ENCODE measurements around the gene TAS2R1. TPM values are rescaled to one million over a fixed set of nuclear protein-coding genes. Genes with fewer than 3 reads are reported as not detected.

The TAS2R1 gene
- total RNA-seq: not detected in 2 replicates
- long read RNA-seq, partial matches to known transcripts: 0 of 4 reads
- long read RNA-seq, other reads (novel, unspliced or antisense): 4 of 4 reads

GRCh38 chr5:9630251-9630650 lies at the start of gene TAS2R1:
Gene TAS2R1, minus strand, starts transcription at chr5:9630351. Its CDS starts 319 bp downstream, at chr5:9630032.
- no peaks in the 10 kb centered on the region for H3K27me3 Mint-ChIP-seq (ENCODE audit: unreplicated experiment)
- H3K4me3 Mint-ChIP-seq (ENCODE audit: unreplicated experiment): no peak within 1 kb of the TSS
- no peak within 1 kb of the TSS for H3K27ac Mint-ChIP-seq (ENCODE audit: unreplicated experiment)
- no peak for TF ChIP-seq CTCF (IDR thresholded peaks at IDR 0.05)
- H3K9me3 Mint-ChIP-seq (ENCODE audit: unreplicated experiment): peaks cover 17% of the 10 kb centered on the region
- DNase-seq (ENCODE audit: extremely low spot score, unreplicated experiment): no peak
- peaks cover 2% of the 10 kb centered on the region for H3K4me1 Mint-ChIP-seq (ENCODE audit: unreplicated experiment)
- H3K36me3 Mint-ChIP-seq (ENCODE audit: unreplicated experiment): peaks cover 4% of the 10 kb centered on the region

GRCh38 chr5:9670371-9670770 lies 40.2 kb upstream of the TAS2R1 start:
- Mint-ChIP-seq H3K27me3 (ENCODE audit: unreplicated experiment) (no peaks in the 10 kb centered on the region), H3K36me3 (ENCODE audit: unreplicated experiment) (peaks cover 20% of the 10 kb centered on the region), H3K4me1 (ENCODE audit: unreplicated experiment) (peaks cover 21% of the 10 kb centered on the region), H3K27ac (ENCODE audit: unreplicated experiment) (no peak overlapping the region), H3K9me3 (ENCODE audit: unreplicated experiment) (peaks cover 49% of the 10 kb centered on the region), H3K4me3 (ENCODE audit: unreplicated experiment) (no peak overlapping the region)
- DNase-seq (ENCODE audit: extremely low spot score, unreplicated experiment): no peak
- TF ChIP-seq CTCF (IDR thresholded peaks at IDR 0.05): no peak

- Mint-ChIP-seq H3K4me3 (ENCODE audit: unreplicated experiment) (no peak overlapping the region), H3K4me1 (ENCODE audit: unreplicated experiment) (peaks cover 18% of the 10 kb centered on the region), H3K27me3 (ENCODE audit: unreplicated experiment) (no peaks in the 10 kb centered on the region), H3K36me3 (ENCODE audit: unreplicated experiment) (peaks cover 20% of the 10 kb centered on the region), H3K9me3 (ENCODE audit: unreplicated experiment) (peaks cover 52% of the 10 kb centered on the region), H3K27ac (ENCODE audit: unreplicated experiment) (peak overlapping the region; percentile 63)
- TF ChIP-seq CTCF (IDR thresholded peaks at IDR 0.05): no peak
- no peak for DNase-seq (ENCODE audit: extremely low spot score, unreplicated experiment)
Measured at GRCh38 chr5:9667906-9668305, 37.8 kb upstream of the TAS2R1 start.

GRCh38 chr5:9663891-9664290 lies 33.7 kb upstream of the TAS2R1 start:
- no peak for DNase-seq (ENCODE audit: extremely low spot score, unreplicated experiment)
- no peak for TF ChIP-seq CTCF (IDR thresholded peaks at IDR 0.05)
- Mint-ChIP-seq H3K36me3 (ENCODE audit: unreplicated experiment) (no peaks in the 10 kb centered on the region), H3K4me3 (ENCODE audit: unreplicated experiment) (no peak overlapping the region), H3K9me3 (ENCODE audit: unreplicated experiment) (peaks cover 17% of the 10 kb centered on the region), H3K27ac (ENCODE audit: unreplicated experiment) (no peak overlapping the region), H3K4me1 (ENCODE audit: unreplicated experiment) (peaks cover 35% of the 10 kb centered on the region), H3K27me3 (ENCODE audit: unreplicated experiment) (no peaks in the 10 kb centered on the region)

- H3K27ac Mint-ChIP-seq (ENCODE audit: unreplicated experiment): peak overlapping the region; percentile 66
- H3K36me3 Mint-ChIP-seq (ENCODE audit: unreplicated experiment): no peaks in the 10 kb centered on the region
- TF ChIP-seq CTCF (IDR thresholded peaks at IDR 0.05): no peak
- DNase-seq (ENCODE audit: extremely low spot score, unreplicated experiment): no peak
- no peak overlapping the region for H3K4me3 Mint-ChIP-seq (ENCODE audit: unreplicated experiment)
- H3K9me3 Mint-ChIP-seq (ENCODE audit: unreplicated experiment): peaks cover 4% of the 10 kb centered on the region
- H3K4me1 Mint-ChIP-seq (ENCODE audit: unreplicated experiment): peaks cover 33% of the 10 kb centered on the region
- H3K27me3 Mint-ChIP-seq (ENCODE audit: unreplicated experiment): no peaks in the 10 kb centered on the region
Measured at GRCh38 chr5:9661316-9662015, 31.3 kb upstream of the TAS2R1 start.

Measured in osteocyte (in vitro differentiated cells).